Measurements from ENCODE around the gene BEX5.
"Not testable (repeated sequence)": the region's sequence is repeated elsewhere in the genome, so short reads cannot be mapped to it uniquely, and the experiment has no call there.

BEX5 gene

DNA sequence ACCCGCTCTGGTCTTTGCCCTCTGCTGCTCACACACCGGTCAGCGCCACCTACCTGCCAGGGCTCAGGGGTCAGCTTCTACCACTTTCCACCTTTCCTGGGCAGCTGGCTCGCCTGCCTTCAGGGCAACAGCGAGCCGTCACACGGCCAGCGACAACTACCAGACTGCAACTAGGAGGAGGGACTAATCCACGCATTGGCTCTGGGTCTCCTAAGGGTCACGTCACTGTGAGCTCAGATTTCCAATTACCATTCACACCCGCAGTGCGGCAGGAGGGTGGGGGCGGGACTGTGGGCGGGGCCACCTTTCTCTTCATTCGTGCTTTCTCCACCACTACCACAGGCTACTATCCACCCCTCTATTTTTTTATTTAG, at the start of gene BEX5:
BEX5 (minus strand) TSS at position 172 of the 374 bp plus-strand sequence. CDS start 1,712 bp downstream, outside the sequence.
- TF ChIP-seq CTCF (IDR thresholded peaks at IDR 0.05) = no peak

GRCh38 chrX:102185967-102186720, 30.4 kb upstream of the BEX5 start:
- no peak for TF ChIP-seq CTCF (IDR thresholded peaks at IDR 0.05)

DNA sequence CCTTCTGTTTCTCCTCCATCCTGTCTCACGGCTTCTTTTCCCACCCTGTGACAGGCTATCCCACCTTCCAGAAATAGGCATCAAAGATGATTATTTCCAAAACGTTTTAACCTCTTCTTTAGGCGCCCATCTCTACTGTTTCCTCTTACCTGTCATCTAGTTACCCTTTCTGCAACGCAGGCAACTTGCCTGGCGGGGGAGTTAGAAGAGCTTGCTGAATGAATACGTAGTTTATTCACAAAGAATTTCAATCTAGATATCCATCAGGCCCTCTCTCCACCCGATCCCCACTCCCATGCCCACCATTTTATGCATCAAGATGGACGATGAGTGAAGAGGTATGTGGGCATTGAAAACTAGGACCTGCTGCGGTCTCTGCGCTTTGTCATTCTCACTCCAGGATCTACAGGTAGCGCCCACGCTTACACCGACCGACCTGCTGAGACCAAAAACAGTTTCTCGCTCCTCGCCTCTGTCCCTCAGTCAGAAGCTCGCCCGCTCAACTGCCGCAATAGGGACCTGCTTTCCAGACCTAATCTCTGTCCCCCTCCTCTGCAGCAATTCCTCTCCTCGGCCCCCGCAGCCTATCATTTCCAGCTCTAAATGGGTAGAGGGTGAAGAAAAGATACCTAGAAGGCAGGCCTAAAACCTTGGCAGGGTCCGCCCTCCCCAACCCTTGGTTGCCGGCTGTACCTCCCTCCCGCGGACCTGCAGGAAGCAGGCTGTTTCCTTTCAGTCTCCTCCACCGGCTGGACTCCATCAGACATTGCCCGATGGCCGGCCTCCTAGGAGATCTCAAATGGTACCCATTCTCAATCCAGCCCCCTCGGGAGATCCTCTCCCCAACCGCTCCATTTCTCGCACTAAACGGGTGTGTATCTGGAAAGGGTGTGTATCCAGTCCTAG, 624 bp downstream of the BEX5 start:
- TF ChIP-seq CTCF (IDR thresholded peaks at IDR 0.05) = no peak

DNA sequence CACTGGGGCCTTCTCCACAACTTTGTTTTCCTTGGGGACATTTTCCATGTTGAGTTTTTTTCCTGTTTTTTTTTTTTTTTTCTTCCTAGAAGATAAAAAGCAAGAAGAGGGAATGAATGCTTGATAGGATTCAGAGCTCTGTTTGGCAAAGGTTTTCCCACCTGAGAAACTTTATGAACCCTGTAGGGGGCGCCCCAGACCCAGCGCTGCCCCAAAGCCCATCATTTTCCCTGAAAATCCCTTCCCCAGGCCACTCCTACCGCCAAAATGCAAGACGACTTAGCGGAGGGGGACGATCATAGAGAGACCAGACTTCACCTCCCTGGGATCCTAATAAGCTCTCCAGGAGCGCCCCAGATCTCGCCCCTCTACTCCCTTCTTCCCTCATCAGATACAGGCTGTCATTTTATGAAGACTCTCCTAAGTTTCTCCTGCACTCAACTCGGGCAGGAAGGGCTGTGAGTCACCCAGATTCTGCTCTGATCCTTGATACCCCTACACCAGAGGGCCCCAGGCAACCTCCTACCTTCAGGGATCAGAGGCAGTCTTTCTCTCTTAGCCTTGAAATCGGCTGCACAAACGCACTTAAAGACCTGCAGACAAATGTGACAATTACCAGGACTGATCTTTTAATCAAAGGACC, 1.4 kb downstream of the BEX5 start:
- TF ChIP-seq CTCF (IDR thresholded peaks at IDR 0.05) = peak; percentile 14; the same call in 1 of the 2 replicates

- TF ChIP-seq CTCF (IDR thresholded peaks at IDR 0.05) = not testable (repeated sequence)
These were observed 13.5 kb downstream of the BEX5 start, which contains the start of gene TCEAL6 for GRCh38 chrX:102142274-102142673. Gene TCEAL6, minus strand, starts transcription at chrX:102142481.

DNA sequence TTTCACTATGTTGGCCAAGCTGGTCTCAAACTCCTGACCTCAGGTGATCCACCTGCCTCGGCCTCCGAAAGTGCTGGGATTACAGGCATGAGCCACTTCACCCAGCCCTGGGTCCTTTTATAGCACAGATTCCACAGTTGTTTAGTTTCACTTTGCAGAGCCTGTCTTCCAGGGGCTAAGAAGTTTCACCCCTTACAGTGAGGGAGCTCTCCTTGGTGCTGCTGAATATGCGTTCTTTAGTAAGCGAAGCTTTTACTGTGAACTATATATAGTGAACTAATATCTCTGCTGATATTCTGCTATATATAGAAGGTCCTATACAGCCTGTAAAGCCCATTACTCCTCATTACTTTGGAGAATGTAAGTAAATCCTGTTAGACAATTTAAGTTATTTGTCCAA, 17.7 kb downstream of the BEX5 start:
- TF ChIP-seq CTCF (IDR thresholded peaks at IDR 0.05) = no peak

DNA sequence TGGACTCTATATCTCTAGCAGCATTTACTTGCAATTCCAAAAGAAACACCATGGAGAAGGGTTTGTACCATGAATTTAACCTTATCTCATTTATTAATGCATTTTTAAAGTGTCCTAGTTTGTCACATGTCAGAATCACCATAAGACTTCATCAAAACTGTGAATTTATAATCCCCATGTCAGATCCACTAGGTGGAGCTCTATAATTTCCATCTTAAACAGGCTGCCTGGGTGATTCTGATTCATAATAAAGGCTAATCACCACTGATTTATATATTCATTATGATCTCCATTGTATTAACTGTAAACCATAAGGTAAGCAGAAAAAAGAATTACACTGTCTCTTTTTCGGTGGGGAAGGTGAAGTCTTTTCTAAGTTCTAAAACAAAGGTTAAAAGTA, 26.3 kb downstream of the BEX5 start:
- peak; percentile 51 for TF ChIP-seq CTCF (IDR thresholded peaks at IDR 0.05)

All from LNCAP (cell line).